Measurements from ENCODE around the gene IPO5.

DNA sequence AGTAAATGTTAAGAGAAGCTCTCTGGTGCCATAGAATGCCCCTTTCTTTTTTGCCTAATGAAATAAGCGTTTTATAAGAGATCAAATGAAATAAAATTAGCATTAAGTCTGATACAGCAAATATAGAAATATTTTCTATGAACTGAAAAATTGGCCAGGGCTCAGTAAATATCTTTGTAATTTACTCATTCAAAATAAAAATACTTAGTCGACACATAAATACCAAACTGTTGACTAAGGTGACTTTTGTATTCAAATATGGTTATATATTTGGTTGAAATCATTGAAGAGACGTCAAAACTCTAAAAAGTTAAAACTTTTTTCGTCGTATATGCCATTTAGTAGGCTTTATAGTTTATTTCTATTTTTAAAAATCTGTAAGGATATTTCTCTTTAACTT, 25.6 kb downstream of the IPO5 start:
- TF ChIP-seq, protein P1, sequence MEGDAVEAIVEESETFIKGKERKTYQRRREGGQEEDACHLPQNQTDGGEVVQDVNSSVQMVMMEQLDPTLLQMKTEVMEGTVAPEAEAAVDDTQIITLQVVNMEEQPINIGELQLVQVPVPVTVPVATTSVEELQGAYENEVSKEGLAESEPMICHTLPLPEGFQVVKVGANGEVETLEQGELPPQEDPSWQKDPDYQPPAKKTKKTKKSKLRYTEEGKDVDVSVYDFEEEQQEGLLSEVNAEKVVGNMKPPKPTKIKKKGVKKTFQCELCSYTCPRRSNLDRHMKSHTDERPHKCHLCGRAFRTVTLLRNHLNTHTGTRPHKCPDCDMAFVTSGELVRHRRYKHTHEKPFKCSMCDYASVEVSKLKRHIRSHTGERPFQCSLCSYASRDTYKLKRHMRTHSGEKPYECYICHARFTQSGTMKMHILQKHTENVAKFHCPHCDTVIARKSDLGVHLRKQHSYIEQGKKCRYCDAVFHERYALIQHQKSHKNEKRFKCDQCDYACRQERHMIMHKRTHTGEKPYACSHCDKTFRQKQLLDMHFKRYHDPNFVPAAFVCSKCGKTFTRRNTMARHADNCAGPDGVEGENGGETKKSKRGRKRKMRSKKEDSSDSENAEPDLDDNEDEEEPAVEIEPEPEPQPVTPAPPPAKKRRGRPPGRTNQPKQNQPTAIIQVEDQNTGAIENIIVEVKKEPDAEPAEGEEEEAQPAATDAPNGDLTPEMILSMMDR (IDR thresholded peaks at IDR 0.05) = no peak
- no peak for TF ChIP-seq POLR2A (IDR thresholded peaks at IDR 0.05)
